HEK293 (cell line): ENCODE data around the gene RGS6.

Experiments
- YY1 ChIP-seq: fragments of 450-650 bp; formaldehyde crosslinking; IDR thresholded peaks from 2 replicates; pipeline ENCODE4 v1.5.1; 2018; ENCODE audit warnings: missing biosample characterization, missing genetic modification characterization
- ZNF138 ChIP-seq: fragments of 450-650 bp; formaldehyde crosslinking; IDR thresholded peaks from 2 replicates; pipeline ENCODE4 v1.5.1; 2016; ENCODE audit warnings: missing biosample characterization, missing genetic modification characterization, borderline replicate concordance
- ZNF19 ChIP-seq: fragments of 450-650 bp; formaldehyde crosslinking; IDR thresholded peaks from 2 replicates; pipeline ENCODE4; 2016; ENCODE audit warnings: missing biosample characterization, missing genetic modification characterization, low read depth
- ZNF239 ChIP-seq: fragments of 450-650 bp; formaldehyde crosslinking; IDR thresholded peaks from 2 replicates; pipeline ENCODE4 v1.5.1; 2016; ENCODE audit warnings: missing biosample characterization, missing genetic modification characterization
- ZNF274 ChIP-seq, 2 experiments: fragments of 200-500 bp in 1 of 2; fragments of 450-650 bp in 1 of 2; sonication (Bioruptor generic) in 1 of 2; formaldehyde crosslinking in 1 of 2; IDR thresholded peaks; 2 replicates each; pipeline versions ENCODE4 v1.5.1 to v1.6.1; 2014 to 2016; ENCODE audit warnings: borderline replicate concordance in 1 of 2, inconsistent platforms in 1 of 2, low read length in 1 of 2, missing biosample characterization in 1 of 2, missing genetic modification characterization in 1 of 2
- ZNF560 ChIP-seq: fragments of 450-650 bp; formaldehyde crosslinking; IDR thresholded peaks from 2 replicates; pipeline ENCODE4 v1.5.1; 2017; ENCODE audit warnings: missing biosample characterization, missing genetic modification characterization, borderline replicate concordance
- ZNF561 ChIP-seq: fragments of 450-650 bp; IDR thresholded peaks from 2 replicates; pipeline ENCODE4 v1.5.1; 2018; ENCODE audit warnings: missing biosample characterization, missing genetic modification characterization, borderline replicate concordance
- ZNF596 ChIP-seq: fragments of 450-650 bp; IDR thresholded peaks from 2 replicates; pipeline ENCODE4 v1.5.0; 2018; ENCODE audit warnings: missing biosample characterization, mild to moderate bottlenecking, missing genetic modification characterization, moderate library complexity
- ZNF785 ChIP-seq: fragments of 450-650 bp; formaldehyde crosslinking; IDR thresholded peaks from 2 replicates; pipeline ENCODE4 v1.5.1; 2016; ENCODE audit warnings: missing biosample characterization, missing genetic modification characterization
- ZNF792 ChIP-seq: fragments of 450-650 bp; formaldehyde crosslinking; IDR thresholded peaks from 2 replicates; pipeline ENCODE4 v1.5.1; 2016; ENCODE audit warnings: missing biosample characterization, missing genetic modification characterization
- TF ChIP-seq, protein P1 (sequence below): fragments of 450-650 bp; formaldehyde crosslinking; IDR thresholded peaks from 2 replicates; pipeline ENCODE4 v1.5.1; 2016; ENCODE audit warnings: missing biosample characterization, missing genetic modification characterization
- TF ChIP-seq, protein P2 (sequence below): fragments of 450-650 bp; formaldehyde crosslinking; IDR thresholded peaks from 2 replicates; pipeline ENCODE4 v1.5.1; 2016; ENCODE audit warnings: missing biosample characterization, missing genetic modification characterization, low read depth
- TF ChIP-seq, protein P3 (sequence below): fragments of 450-650 bp; formaldehyde crosslinking; IDR thresholded peaks from 2 replicates; pipeline ENCODE4 v1.5.1; 2016; ENCODE audit warnings: missing biosample characterization, missing genetic modification characterization

DNA sequence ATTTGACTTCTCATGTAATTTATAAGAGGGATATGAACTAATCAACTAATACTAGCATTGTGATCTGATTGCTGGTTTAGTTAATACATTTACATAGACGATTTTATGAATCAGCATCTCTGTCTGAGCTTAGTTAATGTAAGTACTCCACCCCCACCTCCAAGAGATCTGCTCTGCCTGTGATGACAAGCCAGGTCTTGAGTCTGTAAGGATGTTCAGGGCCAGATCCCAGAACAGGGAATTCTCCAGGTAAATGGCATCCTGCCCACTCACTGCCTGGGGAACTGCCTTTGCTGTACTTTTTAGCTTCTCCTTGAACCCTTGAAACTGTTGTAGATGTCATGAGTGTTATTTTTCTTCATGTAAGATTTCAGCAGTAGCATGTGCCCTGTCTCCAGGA lies 289.8 kb downstream of the RGS6 start:
- TF ChIP-seq ZNF596 (tag by site-specific recombination) (no peak), ZNF274 (IDR thresholded peaks at IDR 0.05; ENCODE audit: low read length) (no peak), ZNF274 (tag by site-specific recombination; IDR thresholded peaks at IDR 0.05; ENCODE audit: borderline replicate concordance) (no peak), ZNF785 (tag by site-specific recombination) (no peak), ZNF19 (tag by site-specific recombination) (no peak), ZNF792 (tag by site-specific recombination) (no peak), ZNF561 (tag by site-specific recombination) (no peak), YY1 (tag by site-specific recombination) (no peak), ZNF560 (tag by site-specific recombination) (no peak), ZNF138 (tag by site-specific recombination) (no peak), ZNF239 (tag by site-specific recombination) (no peak)
- TF ChIP-seq, protein P1, sequence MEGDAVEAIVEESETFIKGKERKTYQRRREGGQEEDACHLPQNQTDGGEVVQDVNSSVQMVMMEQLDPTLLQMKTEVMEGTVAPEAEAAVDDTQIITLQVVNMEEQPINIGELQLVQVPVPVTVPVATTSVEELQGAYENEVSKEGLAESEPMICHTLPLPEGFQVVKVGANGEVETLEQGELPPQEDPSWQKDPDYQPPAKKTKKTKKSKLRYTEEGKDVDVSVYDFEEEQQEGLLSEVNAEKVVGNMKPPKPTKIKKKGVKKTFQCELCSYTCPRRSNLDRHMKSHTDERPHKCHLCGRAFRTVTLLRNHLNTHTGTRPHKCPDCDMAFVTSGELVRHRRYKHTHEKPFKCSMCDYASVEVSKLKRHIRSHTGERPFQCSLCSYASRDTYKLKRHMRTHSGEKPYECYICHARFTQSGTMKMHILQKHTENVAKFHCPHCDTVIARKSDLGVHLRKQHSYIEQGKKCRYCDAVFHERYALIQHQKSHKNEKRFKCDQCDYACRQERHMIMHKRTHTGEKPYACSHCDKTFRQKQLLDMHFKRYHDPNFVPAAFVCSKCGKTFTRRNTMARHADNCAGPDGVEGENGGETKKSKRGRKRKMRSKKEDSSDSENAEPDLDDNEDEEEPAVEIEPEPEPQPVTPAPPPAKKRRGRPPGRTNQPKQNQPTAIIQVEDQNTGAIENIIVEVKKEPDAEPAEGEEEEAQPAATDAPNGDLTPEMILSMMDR (tag by site-specific recombination): no peak
- TF ChIP-seq, protein P2, sequence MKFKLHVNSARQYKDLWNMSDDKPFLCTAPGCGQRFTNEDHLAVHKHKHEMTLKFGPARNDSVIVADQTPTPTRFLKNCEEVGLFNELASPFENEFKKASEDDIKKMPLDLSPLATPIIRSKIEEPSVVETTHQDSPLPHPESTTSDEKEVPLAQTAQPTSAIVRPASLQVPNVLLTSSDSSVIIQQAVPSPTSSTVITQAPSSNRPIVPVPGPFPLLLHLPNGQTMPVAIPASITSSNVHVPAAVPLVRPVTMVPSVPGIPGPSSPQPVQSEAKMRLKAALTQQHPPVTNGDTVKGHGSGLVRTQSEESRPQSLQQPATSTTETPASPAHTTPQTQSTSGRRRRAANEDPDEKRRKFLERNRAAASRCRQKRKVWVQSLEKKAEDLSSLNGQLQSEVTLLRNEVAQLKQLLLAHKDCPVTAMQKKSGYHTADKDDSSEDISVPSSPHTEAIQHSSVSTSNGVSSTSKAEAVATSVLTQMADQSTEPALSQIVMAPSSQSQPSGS: no peak
- TF ChIP-seq, protein P3, sequence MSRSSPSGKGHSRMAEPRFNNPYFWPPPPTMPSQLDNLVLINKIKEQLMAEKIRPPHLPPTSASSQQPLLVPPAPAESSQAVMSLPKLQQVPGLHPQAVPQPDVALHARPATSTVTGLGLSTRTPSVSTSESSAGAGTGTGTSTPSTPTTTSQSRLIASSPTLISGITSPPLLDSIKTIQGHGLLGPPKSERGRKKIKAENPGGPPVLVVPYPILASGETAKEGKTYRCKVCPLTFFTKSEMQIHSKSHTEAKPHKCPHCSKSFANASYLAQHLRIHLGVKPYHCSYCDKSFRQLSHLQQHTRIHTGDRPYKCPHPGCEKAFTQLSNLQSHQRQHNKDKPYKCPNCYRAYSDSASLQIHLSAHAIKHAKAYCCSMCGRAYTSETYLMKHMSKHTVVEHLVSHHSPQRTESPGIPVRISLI (tag by site-specific recombination): no peak
